Measurements from ENCODE around the gene SH3GL3. TPM values are rescaled to one million over a fixed set of nuclear protein-coding genes. Genes with fewer than 3 reads are reported as not detected.

The SH3GL3 gene
- total RNA-seq, 1 donor from 2014 or later = 2.8 TPM

DNA sequence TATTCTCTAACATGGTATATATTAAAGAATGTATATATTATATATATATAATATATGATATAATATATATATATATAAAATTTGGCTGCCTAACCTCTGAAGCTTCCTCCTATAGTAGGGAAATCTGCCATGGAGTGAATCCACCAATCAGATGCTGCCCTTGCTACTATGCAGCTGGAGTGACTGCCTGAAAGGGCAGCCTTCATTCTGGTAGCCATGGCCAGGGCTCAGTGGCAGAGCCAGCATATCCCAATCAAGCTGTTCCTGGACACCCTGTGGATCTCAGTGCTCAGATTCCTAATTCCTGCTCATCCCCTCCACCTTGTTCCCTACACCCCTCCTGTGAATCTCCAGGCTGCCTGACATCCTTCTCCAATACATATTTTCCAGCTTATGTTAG, 2.2 kb upstream of the SH3GL3 start:
- Mint-ChIP-seq H3K36me3 (ENCODE audit: unreplicated experiment) (no peaks in the 10 kb centered on the region), H3K4me3 (ENCODE audit: unreplicated experiment) (no peak overlapping the region), H3K27ac (ENCODE audit: unreplicated experiment) (no peak overlapping the region), H3K9me3 (ENCODE audit: unreplicated experiment) (peaks cover 7% of the 10 kb centered on the region), H3K27me3 (ENCODE audit: unreplicated experiment) (peaks cover 7% of the 10 kb centered on the region), H3K4me1 (ENCODE audit: low read depth, unreplicated experiment) (peaks cover 1% of the 10 kb centered on the region)
- TF ChIP-seq, protein P1, sequence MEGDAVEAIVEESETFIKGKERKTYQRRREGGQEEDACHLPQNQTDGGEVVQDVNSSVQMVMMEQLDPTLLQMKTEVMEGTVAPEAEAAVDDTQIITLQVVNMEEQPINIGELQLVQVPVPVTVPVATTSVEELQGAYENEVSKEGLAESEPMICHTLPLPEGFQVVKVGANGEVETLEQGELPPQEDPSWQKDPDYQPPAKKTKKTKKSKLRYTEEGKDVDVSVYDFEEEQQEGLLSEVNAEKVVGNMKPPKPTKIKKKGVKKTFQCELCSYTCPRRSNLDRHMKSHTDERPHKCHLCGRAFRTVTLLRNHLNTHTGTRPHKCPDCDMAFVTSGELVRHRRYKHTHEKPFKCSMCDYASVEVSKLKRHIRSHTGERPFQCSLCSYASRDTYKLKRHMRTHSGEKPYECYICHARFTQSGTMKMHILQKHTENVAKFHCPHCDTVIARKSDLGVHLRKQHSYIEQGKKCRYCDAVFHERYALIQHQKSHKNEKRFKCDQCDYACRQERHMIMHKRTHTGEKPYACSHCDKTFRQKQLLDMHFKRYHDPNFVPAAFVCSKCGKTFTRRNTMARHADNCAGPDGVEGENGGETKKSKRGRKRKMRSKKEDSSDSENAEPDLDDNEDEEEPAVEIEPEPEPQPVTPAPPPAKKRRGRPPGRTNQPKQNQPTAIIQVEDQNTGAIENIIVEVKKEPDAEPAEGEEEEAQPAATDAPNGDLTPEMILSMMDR (IDR thresholded peaks at IDR 0.05; ENCODE audit: partially characterized antibody, unreplicated experiment) = no peak
- DNase-seq = no peak

DNA sequence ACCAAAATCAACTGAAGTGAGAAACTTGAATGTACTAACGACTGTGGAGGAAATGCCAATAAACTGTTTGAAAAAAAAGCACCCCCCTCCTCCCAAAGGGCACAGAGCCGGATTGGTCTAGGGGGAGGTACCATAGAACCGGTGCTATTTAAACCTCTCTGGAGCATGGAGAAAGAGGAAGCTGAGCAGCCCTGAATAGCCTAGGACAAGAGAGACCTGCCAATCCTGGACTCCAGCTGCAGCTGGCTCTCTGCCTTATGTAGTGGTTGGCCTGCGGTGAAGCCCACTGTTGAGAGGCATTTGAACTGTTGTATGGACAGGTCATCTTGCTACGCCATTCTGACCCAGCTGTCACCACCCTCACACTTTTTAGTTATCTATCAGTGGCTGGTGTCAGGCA, 1.5 kb upstream of the SH3GL3 start:
- peaks cover 7% of the 10 kb centered on the region for H3K9me3 Mint-ChIP-seq (ENCODE audit: unreplicated experiment)
- H3K4me1 Mint-ChIP-seq (ENCODE audit: low read depth, unreplicated experiment) = peaks cover 1% of the 10 kb centered on the region
- no peaks in the 10 kb centered on the region for H3K36me3 Mint-ChIP-seq (ENCODE audit: unreplicated experiment)
- TF ChIP-seq, protein P1 (IDR thresholded peaks at IDR 0.05; ENCODE audit: partially characterized antibody, unreplicated experiment) = no peak
- no peak for DNase-seq
- no peak overlapping the region for H3K4me3 Mint-ChIP-seq (ENCODE audit: unreplicated experiment)
- H3K27ac Mint-ChIP-seq (ENCODE audit: unreplicated experiment) = no peak overlapping the region
- H3K27me3 Mint-ChIP-seq (ENCODE audit: unreplicated experiment) = peaks cover 7% of the 10 kb centered on the region

DNA sequence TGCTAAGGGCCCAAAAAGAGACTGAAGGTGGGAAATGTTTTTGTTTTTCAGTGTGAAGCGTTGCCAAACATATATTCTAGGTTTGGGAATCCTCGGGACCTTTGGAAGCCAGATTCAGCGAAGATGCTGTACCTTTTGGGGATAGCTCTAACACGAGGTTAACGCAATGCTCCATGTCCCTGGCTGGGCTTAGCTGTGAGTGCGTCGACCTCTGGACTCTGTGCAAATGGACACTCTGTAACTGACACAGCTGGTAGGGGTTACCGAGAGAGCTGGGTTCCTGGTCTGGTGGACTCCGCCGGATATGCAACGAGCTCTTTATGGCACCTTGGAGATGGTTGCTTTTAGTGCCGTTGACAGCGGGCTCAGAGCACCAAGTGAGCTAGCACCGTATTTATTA, 724 bp upstream of the SH3GL3 start:
- Mint-ChIP-seq H3K27ac (ENCODE audit: unreplicated experiment) (peak overlapping the region; percentile 82), H3K4me1 (ENCODE audit: low read depth, unreplicated experiment) (peaks cover 1% of the 10 kb centered on the region), H3K9me3 (ENCODE audit: unreplicated experiment) (peaks cover 7% of the 10 kb centered on the region), H3K27me3 (ENCODE audit: unreplicated experiment) (peaks cover 7% of the 10 kb centered on the region), H3K36me3 (ENCODE audit: unreplicated experiment) (no peaks in the 10 kb centered on the region), H3K4me3 (ENCODE audit: unreplicated experiment) (peak overlapping the region; percentile 97)
- TF ChIP-seq, protein P1 (IDR thresholded peaks at IDR 0.05; ENCODE audit: partially characterized antibody, unreplicated experiment) = no peak
- DNase-seq = no peak

DNA sequence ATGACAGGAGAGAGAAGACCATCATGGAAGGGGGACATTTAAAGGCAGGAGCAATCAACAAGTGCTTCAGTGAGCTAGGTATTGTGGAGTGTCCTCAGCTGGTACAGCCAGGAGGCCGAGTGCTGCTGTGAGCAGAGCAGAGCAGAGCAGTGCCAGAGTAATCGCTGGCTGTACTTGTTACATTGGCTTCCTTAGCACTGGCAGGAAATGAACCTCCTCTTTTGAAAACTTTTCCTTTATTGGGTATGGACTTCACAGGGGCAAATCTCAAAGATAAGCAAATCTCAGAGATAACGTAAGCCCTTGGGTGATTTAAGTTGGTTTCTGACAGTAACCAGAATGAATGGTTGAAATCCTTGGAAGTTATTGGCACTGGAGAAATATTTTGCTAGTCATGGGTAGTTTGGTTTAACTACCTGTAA, 2.1 kb downstream of the SH3GL3 start:
- H3K4me3 Mint-ChIP-seq (ENCODE audit: unreplicated experiment) = no peak overlapping the region
- peaks cover 7% of the 10 kb centered on the region for H3K9me3 Mint-ChIP-seq (ENCODE audit: unreplicated experiment)
- peaks cover 1% of the 10 kb centered on the region for H3K4me1 Mint-ChIP-seq (ENCODE audit: low read depth, unreplicated experiment)
- H3K27me3 Mint-ChIP-seq (ENCODE audit: unreplicated experiment) = peaks cover 7% of the 10 kb centered on the region
- TF ChIP-seq, protein P1 (IDR thresholded peaks at IDR 0.05; ENCODE audit: partially characterized antibody, unreplicated experiment) = no peak
- H3K36me3 Mint-ChIP-seq (ENCODE audit: unreplicated experiment) = no peaks in the 10 kb centered on the region
- DNase-seq = no peak
- H3K27ac Mint-ChIP-seq (ENCODE audit: unreplicated experiment) = no peak overlapping the region

DNA sequence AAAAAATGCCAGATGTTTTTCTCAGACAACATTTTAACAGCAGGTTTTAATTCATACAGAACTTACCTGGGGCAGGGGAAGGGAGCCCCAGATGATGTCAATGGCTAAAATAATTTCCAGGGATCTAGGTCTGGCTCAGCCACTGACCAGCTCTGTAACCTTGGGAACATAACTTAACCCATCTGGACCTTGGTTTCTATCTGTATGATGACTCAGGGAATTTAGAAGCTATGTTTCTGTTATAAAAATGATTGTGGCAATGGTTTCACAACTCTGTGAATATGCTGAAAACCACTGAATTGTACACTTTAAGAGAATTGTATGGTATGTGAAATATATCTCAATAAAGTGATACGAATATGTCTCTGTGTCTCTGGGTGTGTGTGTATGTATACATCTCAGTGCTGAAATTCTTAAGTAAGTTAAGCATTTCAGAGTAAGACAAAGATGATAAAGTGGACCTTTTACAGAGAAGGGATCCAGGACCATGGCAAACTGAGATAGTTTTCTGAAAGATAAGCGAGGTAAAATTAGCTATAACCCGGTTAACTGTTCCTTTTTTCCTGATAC, 2.9 kb downstream of the SH3GL3 start:
- TF ChIP-seq, protein P1 (IDR thresholded peaks at IDR 0.05; ENCODE audit: partially characterized antibody, unreplicated experiment) = no peak
- no peak overlapping the region for H3K27ac Mint-ChIP-seq (ENCODE audit: unreplicated experiment)
- H3K27me3 Mint-ChIP-seq (ENCODE audit: unreplicated experiment) = peaks cover 7% of the 10 kb centered on the region
- no peak for DNase-seq
- H3K36me3 Mint-ChIP-seq (ENCODE audit: unreplicated experiment) = no peaks in the 10 kb centered on the region
- H3K4me1 Mint-ChIP-seq (ENCODE audit: low read depth, unreplicated experiment) = peaks cover 1% of the 10 kb centered on the region
- H3K9me3 Mint-ChIP-seq (ENCODE audit: unreplicated experiment) = peaks cover 6% of the 10 kb centered on the region
- no peak overlapping the region for H3K4me3 Mint-ChIP-seq (ENCODE audit: unreplicated experiment)

All from glutamatergic neuron (in vitro differentiated cells).